Measurements from ENCODE around the gene SART3. TPM values are rescaled to one million over a fixed set of nuclear protein-coding genes. Genes with fewer than 3 reads are reported as not detected.
"Not testable (repeated sequence)": the region's sequence is repeated elsewhere in the genome, so short reads cannot be mapped to it uniquely, and the experiment has no call there.

Gene SART3
- total RNA-seq, 3 donors from 2014 or later, result 49.8 to 62.9 (median 60.2) TPM

DNA sequence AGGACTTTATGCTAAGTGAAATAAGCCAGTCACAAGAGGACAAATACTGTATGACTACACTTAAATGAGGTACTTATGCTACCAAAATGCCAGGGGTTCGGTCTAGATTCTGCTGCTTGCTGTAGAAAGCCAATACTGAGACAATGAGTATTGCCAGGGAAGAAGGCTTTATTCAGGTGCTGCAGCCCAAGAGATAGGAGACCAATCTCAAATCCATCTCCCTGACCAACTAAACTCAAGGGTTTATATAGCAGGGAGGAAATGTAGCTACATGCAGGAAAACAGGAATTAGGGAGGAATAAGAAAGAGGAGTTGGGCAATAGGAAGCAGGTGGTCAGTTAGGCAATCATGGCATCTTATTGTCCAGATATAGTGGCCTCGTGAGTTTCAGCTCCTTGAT, 58.1 kb downstream of the SART3 start:
- H3K27me3 ChIP-seq, result peaks cover 0 to 5% of the 10 kb centered on the region in 2 donors

DNA sequence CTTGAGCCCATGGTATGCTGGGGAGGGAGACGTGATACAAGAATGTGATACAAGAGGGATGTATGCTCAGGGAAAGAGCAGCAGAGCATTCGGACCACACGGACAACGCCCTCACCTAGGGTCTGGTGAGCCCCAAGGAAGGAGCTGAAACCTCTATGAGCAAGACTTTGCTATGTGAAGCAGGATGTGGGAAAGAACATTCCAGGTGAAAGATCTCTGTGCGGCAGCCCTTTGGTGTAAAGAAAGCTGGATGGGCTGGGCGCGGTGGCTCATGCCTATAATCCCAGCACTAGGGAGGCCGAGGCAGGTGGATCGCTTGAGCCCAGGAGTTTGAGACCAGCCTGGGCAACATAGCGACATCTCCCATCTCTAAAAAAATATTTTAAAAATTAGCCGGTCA, 62.8 kb downstream of the SART3 start:
- Histone ChIP-seq H3K4me3 (no peak overlapping the region), H3K27me3 (no peaks in the 10 kb centered on the region), H3K27ac (no peak overlapping the region), H3K36me3 (no peaks in the 10 kb centered on the region), H3K4me1 (no peaks in the 10 kb centered on the region), H3K9me3 (peaks cover 0 to 6% of the 10 kb centered on the region in 2 donors)
- TF ChIP-seq, protein P1, sequence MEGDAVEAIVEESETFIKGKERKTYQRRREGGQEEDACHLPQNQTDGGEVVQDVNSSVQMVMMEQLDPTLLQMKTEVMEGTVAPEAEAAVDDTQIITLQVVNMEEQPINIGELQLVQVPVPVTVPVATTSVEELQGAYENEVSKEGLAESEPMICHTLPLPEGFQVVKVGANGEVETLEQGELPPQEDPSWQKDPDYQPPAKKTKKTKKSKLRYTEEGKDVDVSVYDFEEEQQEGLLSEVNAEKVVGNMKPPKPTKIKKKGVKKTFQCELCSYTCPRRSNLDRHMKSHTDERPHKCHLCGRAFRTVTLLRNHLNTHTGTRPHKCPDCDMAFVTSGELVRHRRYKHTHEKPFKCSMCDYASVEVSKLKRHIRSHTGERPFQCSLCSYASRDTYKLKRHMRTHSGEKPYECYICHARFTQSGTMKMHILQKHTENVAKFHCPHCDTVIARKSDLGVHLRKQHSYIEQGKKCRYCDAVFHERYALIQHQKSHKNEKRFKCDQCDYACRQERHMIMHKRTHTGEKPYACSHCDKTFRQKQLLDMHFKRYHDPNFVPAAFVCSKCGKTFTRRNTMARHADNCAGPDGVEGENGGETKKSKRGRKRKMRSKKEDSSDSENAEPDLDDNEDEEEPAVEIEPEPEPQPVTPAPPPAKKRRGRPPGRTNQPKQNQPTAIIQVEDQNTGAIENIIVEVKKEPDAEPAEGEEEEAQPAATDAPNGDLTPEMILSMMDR (IDR thresholded peaks at IDR 0.05), result no peak
- TF ChIP-seq POLR2AphosphoS5 (IDR thresholded peaks at IDR 0.05) (no peak), POLR2A (IDR thresholded peaks at IDR 0.05) (no peak)
- no peak for DNase-seq (ENCODE audit: low spot score in 2 of 2)
- intact Hi-C loops (cut with DNase I; ENCODE audit: low total_unique reads), result loop anchor here (5.0 kb wide), 1 partner anchor 1589 kb away; no protein-coding TSS in a partner anchor

More for the DNA sequence above, 58.1 kb downstream of the SART3 start:
- H3K4me3 ChIP-seq, result no peak overlapping the region
- H3K27ac ChIP-seq, result no peak overlapping the region
- intact Hi-C loops (cut with DNase I; ENCODE audit: low total_unique reads), result no loop called here
- DNase-seq (ENCODE audit: low spot score in 2 of 2), result no peak
- H3K36me3 ChIP-seq, result no peaks in the 10 kb centered on the region
- TF ChIP-seq, protein P1 (IDR thresholded peaks at IDR 0.05), result no peak
- no peak for TF ChIP-seq POLR2A (IDR thresholded peaks at IDR 0.05)
- H3K9me3 ChIP-seq, result peaks cover 0 to 13% of the 10 kb centered on the region in 2 donors
- H3K4me1 ChIP-seq, result no peaks in the 10 kb centered on the region

DNA sequence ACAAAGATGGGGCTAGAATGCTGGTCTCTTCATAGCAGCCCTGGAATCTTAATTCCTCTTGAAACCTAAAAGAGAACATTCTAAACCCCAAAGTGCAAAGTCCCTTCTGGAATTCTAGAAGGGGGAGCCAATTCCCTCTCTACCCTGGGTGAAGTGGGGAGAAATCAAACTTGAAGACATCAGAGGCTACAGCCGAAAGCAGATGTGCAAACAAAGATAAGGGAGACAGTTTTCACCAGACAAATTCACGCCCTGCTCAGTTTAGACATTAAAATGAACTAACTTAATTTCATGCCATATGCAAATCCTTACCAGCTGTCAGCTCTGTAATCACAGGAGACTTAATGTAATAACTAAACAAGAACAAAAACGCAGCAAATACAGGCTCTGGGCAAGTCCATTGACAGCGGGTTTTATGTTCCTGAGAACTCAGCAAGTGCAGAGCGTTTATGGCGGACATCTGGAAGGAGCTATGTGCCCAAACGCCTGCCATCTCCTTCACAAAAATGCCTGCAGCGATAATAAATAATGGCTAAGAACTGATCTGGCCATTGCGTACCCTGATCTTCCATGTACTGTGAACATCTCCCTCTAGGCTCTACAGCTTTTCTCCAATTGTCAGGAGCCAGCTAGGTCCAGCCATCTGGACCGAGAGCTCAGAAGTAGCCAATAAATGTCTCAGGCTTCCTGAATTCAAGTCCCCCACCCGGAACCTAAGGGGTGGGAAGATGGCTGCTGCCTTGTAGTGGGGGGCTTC, 65.0 kb downstream of the SART3 start:
- Histone ChIP-seq H3K36me3 (no peaks in the 10 kb centered on the region), H3K9me3 (no peaks in the 10 kb centered on the region), H3K4me3 (no peak overlapping the region), H3K27me3 (no peaks in the 10 kb centered on the region), H3K4me1 (no peaks in the 10 kb centered on the region), H3K27ac (no peak overlapping the region)
- intact Hi-C loops (cut with DNase I; ENCODE audit: low total_unique reads), result loop anchor here (5.0 kb wide), 1 partner anchor 1591 kb away; no protein-coding TSS in a partner anchor
- no peak for TF ChIP-seq POLR2A (IDR thresholded peaks at IDR 0.05)
- TF ChIP-seq POLR2AphosphoS5 (IDR thresholded peaks at IDR 0.05), result no peak
- TF ChIP-seq, protein P1 (IDR thresholded peaks at IDR 0.05), result no peak
- DNase-seq (ENCODE audit: low spot score in 2 of 2), result no peak

DNA sequence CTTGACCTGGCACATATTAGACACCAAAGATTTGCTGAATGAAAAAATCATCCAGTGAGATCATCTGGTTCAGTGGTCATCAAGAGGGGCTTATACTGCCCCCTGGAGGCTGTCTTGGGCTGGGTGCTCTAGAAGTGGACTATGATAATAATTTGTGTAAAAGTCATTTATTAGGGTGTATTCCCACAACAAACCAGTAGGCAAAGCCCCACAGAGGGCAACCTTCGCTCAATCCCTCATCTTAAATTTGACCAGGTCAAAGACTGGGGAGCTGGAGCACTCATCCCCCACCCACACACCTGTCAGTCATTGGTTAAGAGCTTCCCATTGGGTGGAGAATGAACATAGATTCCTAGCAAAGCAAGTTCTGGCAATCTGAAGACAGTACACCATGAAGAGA, 65.9 kb downstream of the SART3 start:
- Histone ChIP-seq H3K9me3 (no peaks in the 10 kb centered on the region), H3K36me3 (no peaks in the 10 kb centered on the region), H3K4me1 (no peaks in the 10 kb centered on the region), H3K4me3 (no peak overlapping the region), H3K27me3 (no peaks in the 10 kb centered on the region), H3K27ac (no peak overlapping the region)
- intact Hi-C loops (cut with DNase I; ENCODE audit: low total_unique reads), result loop anchor here (5.0 kb wide), 1 partner anchor 1592 kb away; no protein-coding TSS in a partner anchor
- DNase-seq (ENCODE audit: low spot score in 2 of 2), result no peak
- TF ChIP-seq, protein P1 (IDR thresholded peaks at IDR 0.05), result no peak
- TF ChIP-seq POLR2AphosphoS5 (IDR thresholded peaks at IDR 0.05) (no peak), POLR2A (IDR thresholded peaks at IDR 0.05) (no peak)

DNA sequence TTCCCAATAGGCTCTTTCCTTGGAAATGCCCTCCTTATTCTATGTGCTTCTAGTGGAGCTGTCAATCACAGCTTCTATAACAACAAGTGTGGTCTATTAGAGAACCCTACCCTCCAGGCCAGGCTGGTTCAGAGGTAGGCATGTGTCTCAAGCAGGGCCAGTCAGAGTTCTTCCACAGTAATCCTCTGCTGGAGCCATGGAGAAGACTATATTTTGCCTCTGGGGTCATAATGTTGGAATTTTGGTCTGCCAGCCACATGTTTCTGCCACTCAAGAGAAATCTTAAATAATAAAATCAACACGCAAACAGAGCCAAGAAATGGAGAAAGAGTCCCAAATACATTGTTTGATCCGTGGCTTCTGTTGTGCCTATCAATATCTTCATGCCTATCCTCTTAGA, 69.7 kb downstream of the SART3 start:
- H3K36me3 ChIP-seq, result no peaks in the 10 kb centered on the region
- intact Hi-C loops (cut with DNase I; ENCODE audit: low total_unique reads), result no loop called here
- DNase-seq (ENCODE audit: low spot score in 2 of 2), result no peak
- H3K27ac ChIP-seq, result no peak overlapping the region
- peaks cover 4 to 9% of the 10 kb centered on the region in 2 donors for H3K9me3 ChIP-seq
- no peaks in the 10 kb centered on the region for H3K4me1 ChIP-seq
- H3K27me3 ChIP-seq, result no peaks in the 10 kb centered on the region
- no peak overlapping the region for H3K4me3 ChIP-seq
- TF ChIP-seq, protein P1 (IDR thresholded peaks at IDR 0.05), result no peak
- no peak for TF ChIP-seq POLR2AphosphoS5 (IDR thresholded peaks at IDR 0.05)
- no peak for TF ChIP-seq POLR2A (IDR thresholded peaks at IDR 0.05)

DNA sequence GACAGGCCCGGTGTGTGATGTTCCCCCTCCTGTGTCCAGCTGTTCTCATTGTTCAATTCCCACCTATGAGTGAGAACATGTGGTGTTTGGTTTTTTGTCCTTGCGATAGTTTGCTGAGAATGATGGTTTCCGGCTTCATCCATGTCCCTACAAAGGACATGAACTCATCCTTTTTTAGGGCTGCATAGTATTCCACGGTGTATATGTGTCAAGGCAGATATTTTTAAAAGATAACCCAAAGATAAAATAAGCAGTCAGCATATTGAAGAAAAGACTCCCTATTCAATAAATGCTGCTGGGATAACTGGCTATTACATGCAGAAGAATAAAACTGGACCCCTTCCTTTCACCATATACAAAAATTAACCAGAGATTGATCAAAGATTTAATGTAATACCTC, 73.9 kb downstream of the SART3 start:
- not testable (repeated sequence) for DNase-seq (ENCODE audit: low spot score in 2 of 2); H3K27ac ChIP-seq; H3K9me3 ChIP-seq; H3K4me3 ChIP-seq; H3K4me1 ChIP-seq; H3K27me3 ChIP-seq; H3K36me3 ChIP-seq
- intact Hi-C loops (cut with DNase I; ENCODE audit: low total_unique reads), result loop anchor here (5.0 kb wide), 2 partner anchors 260 to 1190 kb away; no protein-coding TSS in a partner anchor

DNA sequence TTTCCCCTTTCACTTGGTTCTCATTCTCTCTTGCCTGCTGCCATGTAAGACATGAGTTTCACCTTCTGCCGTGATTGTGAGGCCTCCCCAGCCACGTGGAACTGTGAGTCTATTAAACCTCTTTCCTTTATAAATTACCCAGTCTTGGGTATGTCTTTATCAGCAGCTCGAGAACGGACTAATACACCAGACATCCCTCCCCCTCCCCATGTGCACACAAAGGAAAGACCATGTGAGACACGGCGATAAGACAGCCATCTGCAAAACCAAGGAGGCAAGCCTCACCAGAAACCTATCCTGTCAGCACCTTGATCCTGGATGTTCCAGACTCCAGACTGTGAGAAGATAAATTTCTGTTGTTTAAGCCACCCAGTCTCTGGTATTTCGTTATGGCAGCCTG, 75.6 kb downstream of the SART3 start:
- DNase-seq (ENCODE audit: low spot score in 2 of 2); H3K9me3 ChIP-seq; H3K4me1 ChIP-seq; H3K4me3 ChIP-seq; H3K27me3 ChIP-seq; H3K27ac ChIP-seq; H3K36me3 ChIP-seq: not testable (repeated sequence)
- intact Hi-C loops (cut with DNase I; ENCODE audit: low total_unique reads), result loop anchor here (5.0 kb wide), 2 partner anchors 262 to 1188 kb away; no protein-coding TSS in a partner anchor
